Stimulated activated memory B cell treated with anti-CD40 and anti-IgM and Interleukin-4, amounts not matched to agents 10 μg/mL and 1 μg/mL and 100 μg/mL, for 72 hours (primary cell): ENCODE results near the gene UQCC2.

Experiments used
- ATAC-seq: fragments of 150-1000 bp; cut with Tn5 transposase; 2 replicates; pipeline ENCODE4 v1.10.0; 2021
- H3K27ac Mint-ChIP-seq: one replicate; pipeline ENCODE4 v1.8.0; 2022; ENCODE audit warnings: mild to moderate bottlenecking, mixed read lengths
- H3K27me3 Mint-ChIP-seq: one replicate; pipeline ENCODE4 v1.8.0; 2022; ENCODE audit warnings: mixed read lengths
- H3K36me3 Mint-ChIP-seq: one replicate; pipeline ENCODE4 v1.8.0; 2022; ENCODE audit warnings: mixed read lengths
- H3K4me1 Mint-ChIP-seq: one replicate; pipeline ENCODE4 v1.8.0; 2022; ENCODE audit warnings: mixed read lengths
- H3K4me3 Mint-ChIP-seq: one replicate; pipeline ENCODE4 v1.8.0; 2022; ENCODE audit warnings: mild to moderate bottlenecking, moderate library complexity, mixed read lengths
- H3K9me3 Mint-ChIP-seq: one replicate; pipeline ENCODE4 v1.8.0; 2022; ENCODE audit warnings: mixed read lengths

The UQCC2 gene

GRCh38 chr6:33686225-33686924, 25.1 kb downstream of the UQCC2 start:
- H3K4me3 Mint-ChIP-seq, result no peak overlapping the region
- no peaks in the 10 kb centered on the region for H3K4me1 Mint-ChIP-seq
- H3K36me3 Mint-ChIP-seq, result peaks cover 78% of the 10 kb centered on the region
- H3K9me3 Mint-ChIP-seq, result no peaks in the 10 kb centered on the region
- ATAC-seq, result no peak
- H3K27me3 Mint-ChIP-seq, result no peaks in the 10 kb centered on the region
- peak overlapping the region; percentile 20 for H3K27ac Mint-ChIP-seq

DNA sequence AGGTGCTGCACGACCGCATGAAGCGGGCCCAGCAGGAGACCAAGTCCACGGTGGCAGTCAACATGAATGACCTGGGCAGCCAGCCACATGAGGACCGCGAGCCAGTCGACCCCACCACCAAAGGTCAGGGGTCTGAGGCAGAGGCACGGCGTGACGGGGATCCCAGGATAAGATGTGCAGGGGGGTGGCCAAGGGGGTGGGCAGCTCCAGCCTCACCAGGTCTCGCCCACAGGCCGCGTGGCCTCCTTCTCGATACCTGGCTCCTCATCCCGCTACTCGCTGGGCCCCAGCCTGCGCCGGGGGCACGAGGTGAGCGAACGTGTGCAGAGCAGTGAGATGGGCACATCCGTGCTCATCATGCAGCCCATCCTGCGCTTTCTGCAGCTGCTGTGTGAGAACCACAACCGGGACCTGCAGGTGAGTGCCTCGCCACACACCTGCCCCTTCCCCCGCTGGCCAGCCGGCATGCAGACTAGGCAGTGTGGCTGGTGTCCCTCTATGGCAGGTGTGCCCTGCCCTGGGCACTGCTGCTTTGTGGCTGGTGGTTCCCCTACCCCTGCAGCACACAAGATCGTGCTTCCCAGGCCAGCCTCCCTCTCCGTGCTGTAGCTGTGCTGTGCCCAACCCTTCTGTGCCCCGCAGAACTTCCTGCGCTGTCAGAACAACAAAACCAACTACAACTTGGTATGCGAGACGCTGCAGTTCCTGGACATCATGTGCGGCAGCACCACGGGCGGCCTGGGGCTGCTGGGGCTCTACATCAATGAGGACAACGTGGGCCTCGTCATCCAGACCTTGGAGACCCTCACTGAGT, 25.9 kb downstream of the UQCC2 start:
- H3K4me3 Mint-ChIP-seq, result no peak overlapping the region
- no peak overlapping the region for H3K27ac Mint-ChIP-seq
- peaks cover 75% of the 10 kb centered on the region for H3K36me3 Mint-ChIP-seq
- H3K9me3 Mint-ChIP-seq, result no peaks in the 10 kb centered on the region
- ATAC-seq, result no peak
- H3K27me3 Mint-ChIP-seq, result no peaks in the 10 kb centered on the region
- no peaks in the 10 kb centered on the region for H3K4me1 Mint-ChIP-seq

DNA sequence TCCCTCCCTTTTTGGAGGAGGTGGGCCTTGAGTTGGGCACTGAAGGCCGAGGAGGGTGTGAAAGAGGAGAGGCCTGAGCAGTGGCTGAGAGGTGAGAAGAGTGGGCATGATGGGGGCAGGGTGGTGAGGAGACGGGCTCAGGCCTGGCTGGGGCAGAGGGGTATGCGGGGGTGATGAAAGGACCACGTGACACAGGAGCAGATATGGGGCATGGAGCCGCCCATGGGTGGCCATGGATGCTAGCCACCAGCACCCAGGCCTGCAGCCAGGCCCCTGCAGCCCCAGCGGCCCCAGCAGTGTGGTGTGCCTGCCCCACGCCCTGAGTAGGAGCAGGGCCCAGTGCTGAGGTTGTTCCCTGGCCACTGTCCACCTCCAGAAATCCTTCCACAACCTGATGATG, 26.5 kb downstream of the UQCC2 start:
- no peak overlapping the region for H3K4me3 Mint-ChIP-seq
- no peak overlapping the region for H3K27ac Mint-ChIP-seq
- no peaks in the 10 kb centered on the region for H3K9me3 Mint-ChIP-seq
- ATAC-seq, result no peak
- H3K36me3 Mint-ChIP-seq, result peaks cover 78% of the 10 kb centered on the region
- H3K4me1 Mint-ChIP-seq, result no peaks in the 10 kb centered on the region
- no peaks in the 10 kb centered on the region for H3K27me3 Mint-ChIP-seq

DNA sequence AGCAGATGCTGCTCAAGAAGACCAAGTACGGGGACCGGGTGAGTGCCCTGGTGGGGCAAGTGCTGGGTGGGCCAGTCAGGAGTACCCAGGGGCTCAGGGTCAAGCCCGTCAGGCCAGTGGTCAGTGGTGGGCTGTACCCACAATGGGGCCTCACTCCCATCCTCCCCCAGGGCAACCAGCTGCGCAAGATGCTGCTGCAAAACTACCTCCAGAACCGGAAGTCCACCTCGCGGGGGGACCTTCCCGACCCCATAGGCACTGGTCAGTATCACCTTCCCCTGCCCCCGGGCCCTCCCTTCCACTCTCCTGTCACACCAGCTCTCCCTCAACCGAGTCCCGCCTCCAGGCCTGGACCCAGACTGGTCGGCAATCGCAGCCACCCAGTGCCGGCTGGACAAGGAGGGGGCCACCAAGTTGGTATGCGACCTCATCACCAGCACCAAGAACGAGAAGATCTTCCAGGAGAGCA, 27.0 kb downstream of the UQCC2 start:
- Mint-ChIP-seq H3K36me3 (peaks cover 78% of the 10 kb centered on the region), H3K9me3 (no peaks in the 10 kb centered on the region), H3K27me3 (no peaks in the 10 kb centered on the region)

DNA sequence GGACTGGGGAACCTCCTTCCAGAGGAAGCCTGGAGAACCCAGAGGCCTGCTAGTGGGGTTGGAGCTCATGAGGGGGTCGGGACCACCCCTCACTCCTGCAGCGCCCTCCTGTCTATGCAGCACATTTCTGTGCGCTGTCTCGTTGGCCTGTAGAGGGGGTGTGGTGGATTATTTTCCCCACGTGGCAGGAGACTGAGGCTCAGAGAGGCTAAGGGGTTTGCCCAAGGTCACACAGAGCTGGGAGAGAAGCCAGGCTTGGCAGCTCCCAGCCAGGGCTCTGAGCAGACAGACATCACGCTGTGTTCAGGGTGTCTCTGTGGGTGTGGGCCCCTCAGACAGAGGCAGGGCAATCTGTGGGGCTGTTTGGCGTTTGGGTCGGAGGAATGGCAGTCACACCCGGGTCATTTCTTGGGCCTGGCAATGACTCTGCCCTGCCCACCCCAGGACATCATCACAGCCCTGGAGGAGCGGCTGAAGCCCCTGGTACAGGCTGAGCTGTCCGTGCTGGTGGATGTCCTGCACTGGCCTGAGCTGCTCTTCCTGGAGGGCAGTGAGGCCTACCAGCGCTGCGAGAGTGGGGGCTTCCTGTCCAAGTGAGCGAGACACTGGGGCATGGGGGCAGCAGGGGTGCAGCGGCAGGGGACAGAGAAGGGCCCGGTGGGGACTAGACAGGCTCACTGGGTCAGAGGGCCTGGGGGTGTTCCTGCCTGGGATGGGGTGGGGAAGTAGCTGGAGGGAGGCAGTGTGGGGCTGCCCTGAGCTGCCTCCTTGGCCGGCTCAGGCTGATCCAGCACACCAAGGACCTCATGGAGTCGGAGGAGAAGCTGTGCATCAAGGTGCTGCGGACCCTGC, 27.7 kb downstream of the UQCC2 start:
- Mint-ChIP-seq H3K36me3 (peaks cover 78% of the 10 kb centered on the region), H3K9me3 (no peaks in the 10 kb centered on the region), H3K27me3 (no peaks in the 10 kb centered on the region), H3K4me3 (no peak overlapping the region), H3K27ac (no peak overlapping the region), H3K4me1 (no peaks in the 10 kb centered on the region)
- no peak for ATAC-seq

More for the DNA sequence above, 27.0 kb downstream of the UQCC2 start:
- ATAC-seq, result no peak
- Mint-ChIP-seq H3K4me1 (no peaks in the 10 kb centered on the region), H3K4me3 (no peak overlapping the region), H3K27ac (no peak overlapping the region)

DNA sequence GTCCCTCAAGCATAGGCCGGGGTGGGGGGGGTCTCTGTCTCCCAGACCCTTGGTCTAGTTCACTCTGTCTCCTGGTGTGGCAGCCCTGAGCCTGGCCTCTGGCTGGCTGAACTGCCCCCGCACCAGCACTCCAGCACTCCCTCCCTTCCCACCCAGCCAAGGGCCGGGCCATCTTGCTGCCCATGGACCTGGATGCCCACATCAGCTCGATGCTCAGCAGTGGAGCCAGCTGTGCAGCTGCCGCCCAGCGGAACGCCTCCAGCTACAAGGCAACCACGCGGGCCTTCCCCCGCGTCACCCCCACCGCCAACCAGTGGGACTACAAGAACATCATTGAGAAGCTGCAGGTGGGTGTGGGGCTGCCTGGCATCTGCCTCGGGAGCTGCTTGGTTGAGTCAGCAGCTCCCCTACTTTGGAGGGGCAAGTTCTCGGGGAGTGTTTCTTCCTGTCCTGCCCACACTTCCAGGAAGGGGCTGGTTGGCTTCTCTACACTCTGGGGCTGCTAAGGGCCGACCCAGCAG, 28.4 kb downstream of the UQCC2 start:
- Mint-ChIP-seq H3K4me1 (no peaks in the 10 kb centered on the region), H3K9me3 (no peaks in the 10 kb centered on the region), H3K27ac (no peak overlapping the region), H3K36me3 (peaks cover 80% of the 10 kb centered on the region), H3K27me3 (no peaks in the 10 kb centered on the region), H3K4me3 (no peak overlapping the region)
- ATAC-seq, result no peak

DNA sequence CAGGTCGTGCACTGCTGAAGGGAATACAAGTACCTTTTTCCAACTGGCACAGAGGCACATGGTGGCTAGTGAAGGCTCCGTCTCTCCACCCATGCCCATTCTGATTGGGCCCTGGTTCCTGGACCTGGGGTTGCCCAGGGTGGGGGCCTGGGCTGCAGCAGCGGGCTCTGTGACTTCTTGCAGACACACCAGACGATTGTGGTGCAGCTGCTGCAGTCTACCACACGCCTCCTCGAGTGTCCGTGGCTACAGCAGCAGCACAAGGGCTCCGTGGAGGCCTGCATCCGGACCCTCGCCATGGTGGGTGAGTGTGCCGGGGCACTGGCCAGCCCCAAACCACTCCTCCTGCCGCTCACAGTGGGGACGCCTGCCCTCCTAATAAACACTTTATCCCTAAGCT, 29.2 kb downstream of the UQCC2 start:
- Mint-ChIP-seq H3K4me1 (no peaks in the 10 kb centered on the region), H3K27ac (no peak overlapping the region), H3K36me3 (peaks cover 81% of the 10 kb centered on the region)

GRCh38 chr6:33679761-33680160, 31.7 kb downstream of the UQCC2 start:
- Mint-ChIP-seq H3K27ac (no peak overlapping the region), H3K36me3 (peaks cover 63% of the 10 kb centered on the region), H3K4me3 (no peak overlapping the region), H3K4me1 (peaks cover 8% of the 10 kb centered on the region), H3K9me3 (no peaks in the 10 kb centered on the region), H3K27me3 (no peaks in the 10 kb centered on the region)
- no peak for ATAC-seq

More for the DNA sequence above, 29.2 kb downstream of the UQCC2 start:
- no peak for ATAC-seq
- H3K9me3 Mint-ChIP-seq, result no peaks in the 10 kb centered on the region
- H3K27me3 Mint-ChIP-seq, result no peaks in the 10 kb centered on the region
- H3K4me3 Mint-ChIP-seq, result no peak overlapping the region

- H3K4me1 Mint-ChIP-seq, result peaks cover 12% of the 10 kb centered on the region
- H3K36me3 Mint-ChIP-seq, result peaks cover 61% of the 10 kb centered on the region
- H3K9me3 Mint-ChIP-seq, result no peaks in the 10 kb centered on the region
- no peak overlapping the region for H3K4me3 Mint-ChIP-seq
- ATAC-seq, result no peak
- H3K27me3 Mint-ChIP-seq, result no peaks in the 10 kb centered on the region
- H3K27ac Mint-ChIP-seq, result no peak overlapping the region
These were observed 32.5 kb downstream of the UQCC2 start for GRCh38 chr6:33678932-33679490.

DNA sequence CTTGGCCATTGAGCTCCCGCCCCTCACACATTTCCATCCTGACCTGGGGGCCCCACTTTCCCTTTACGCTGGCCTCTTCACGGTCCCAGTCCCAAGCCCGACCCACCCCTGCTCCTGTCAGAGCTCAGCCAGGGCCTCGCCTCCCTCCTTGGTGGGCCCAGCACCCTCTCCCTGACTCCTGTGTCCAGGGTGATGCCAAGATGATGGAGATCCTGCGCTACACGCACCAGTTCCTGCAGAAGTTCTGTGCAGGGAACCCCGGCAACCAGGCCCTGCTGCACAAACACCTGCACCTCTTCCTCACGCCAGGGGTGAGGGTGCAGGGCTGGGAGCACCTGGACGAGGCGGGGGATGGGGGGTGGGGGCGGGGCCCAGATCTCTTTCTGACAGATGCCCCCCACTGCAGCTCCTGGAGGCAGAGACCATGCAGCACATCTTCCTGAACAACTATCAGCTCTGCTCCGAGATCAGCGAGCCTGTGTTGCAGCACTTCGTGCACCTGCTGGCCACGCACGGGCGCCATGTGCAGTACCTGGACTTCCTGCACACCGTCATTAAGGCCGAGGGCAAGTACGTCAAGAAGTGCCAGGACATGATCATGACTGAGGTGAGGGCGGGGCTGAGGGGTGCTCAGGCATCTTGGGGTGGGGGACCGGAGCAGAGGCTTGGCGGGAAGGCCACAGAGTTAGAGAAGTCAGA, 33.1 kb downstream of the UQCC2 start:
- Mint-ChIP-seq H3K27ac (no peak overlapping the region), H3K27me3 (no peaks in the 10 kb centered on the region), H3K36me3 (peaks cover 60% of the 10 kb centered on the region), H3K4me1 (peaks cover 14% of the 10 kb centered on the region), H3K9me3 (no peaks in the 10 kb centered on the region), H3K4me3 (no peak overlapping the region)
- no peak for ATAC-seq

DNA sequence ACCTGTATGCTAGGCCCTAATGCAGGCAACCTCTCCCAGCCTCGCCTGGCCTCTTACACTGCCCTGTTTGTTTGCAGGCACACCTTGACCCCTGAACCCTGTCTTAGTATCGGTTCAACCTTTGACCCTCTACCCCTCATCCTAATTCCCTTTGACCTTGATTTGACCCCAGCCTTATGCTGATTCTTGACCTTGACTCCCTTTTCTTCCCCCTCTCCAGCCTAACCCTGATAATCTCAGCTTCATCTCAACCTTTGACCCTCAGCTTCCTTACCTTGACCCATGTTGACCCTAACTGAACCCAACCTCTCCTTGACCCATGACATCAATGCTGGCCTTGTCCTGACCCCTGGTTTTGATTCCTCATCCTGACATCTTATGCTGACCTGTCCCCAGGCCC, 33.8 kb downstream of the UQCC2 start:
- H3K36me3 Mint-ChIP-seq, result peaks cover 63% of the 10 kb centered on the region
- H3K27me3 Mint-ChIP-seq, result no peaks in the 10 kb centered on the region
- H3K4me3 Mint-ChIP-seq, result no peak overlapping the region
- no peak for ATAC-seq
- H3K27ac Mint-ChIP-seq, result no peak overlapping the region
- no peaks in the 10 kb centered on the region for H3K9me3 Mint-ChIP-seq
- peaks cover 21% of the 10 kb centered on the region for H3K4me1 Mint-ChIP-seq

DNA sequence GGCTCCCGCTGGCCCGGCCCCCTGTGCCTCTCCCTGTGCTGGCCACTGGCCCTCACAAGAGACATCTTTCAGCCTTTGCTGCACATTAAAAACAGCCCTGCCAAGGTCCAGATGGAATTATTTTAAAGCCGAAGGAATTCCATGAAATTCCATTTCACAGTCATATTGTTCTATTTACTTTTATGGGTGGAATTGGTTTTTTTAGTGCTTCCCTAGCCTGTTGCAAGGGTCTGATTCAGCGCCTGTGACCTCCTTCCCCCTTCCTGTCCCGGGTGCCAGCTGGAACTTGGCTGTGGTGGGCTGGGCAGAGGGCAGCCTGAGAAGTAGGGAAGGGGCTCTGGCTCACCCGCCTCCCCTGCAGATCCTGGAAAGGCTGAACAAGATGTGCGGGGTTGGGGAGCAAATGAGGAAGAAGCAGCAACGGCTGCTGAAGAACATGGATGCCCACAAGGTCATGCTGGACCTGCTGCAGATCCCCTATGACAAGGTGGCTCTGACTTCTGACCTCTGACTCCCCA, 34.3 kb downstream of the UQCC2 start:
- no peak overlapping the region for H3K4me3 Mint-ChIP-seq
- ATAC-seq, result no peak
- H3K27ac Mint-ChIP-seq, result no peak overlapping the region
- peaks cover 63% of the 10 kb centered on the region for H3K36me3 Mint-ChIP-seq
- H3K4me1 Mint-ChIP-seq, result peaks cover 22% of the 10 kb centered on the region
- no peaks in the 10 kb centered on the region for H3K9me3 Mint-ChIP-seq
- H3K27me3 Mint-ChIP-seq, result no peaks in the 10 kb centered on the region

- H3K4me3 Mint-ChIP-seq, result no peak overlapping the region
- H3K4me1 Mint-ChIP-seq, result peaks cover 22% of the 10 kb centered on the region
- no peak overlapping the region for H3K27ac Mint-ChIP-seq
- H3K27me3 Mint-ChIP-seq, result no peaks in the 10 kb centered on the region
- H3K9me3 Mint-ChIP-seq, result no peaks in the 10 kb centered on the region
- H3K36me3 Mint-ChIP-seq, result peaks cover 69% of the 10 kb centered on the region
- ATAC-seq, result no peak
These were observed 34.9 kb downstream of the UQCC2 start for GRCh38 chr6:33676416-33677142.

DNA sequence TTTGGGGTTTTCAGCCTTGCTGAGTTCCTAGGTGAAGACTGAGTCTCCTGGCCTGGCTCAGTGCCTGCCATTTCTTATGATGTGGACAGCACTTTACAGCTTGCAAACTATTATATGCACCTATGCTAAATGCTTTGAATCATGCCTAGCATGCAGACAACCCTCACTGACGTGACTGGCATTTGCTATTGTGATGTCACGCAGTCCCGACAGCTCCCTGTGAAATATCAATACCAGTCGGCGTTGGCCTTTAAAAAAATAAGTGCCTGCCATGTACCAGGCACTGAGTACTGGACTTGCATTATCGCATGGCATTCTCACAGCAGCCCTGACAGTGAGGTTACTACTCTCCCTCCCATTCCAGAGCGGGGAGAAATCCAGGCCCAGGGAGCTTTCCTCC, 35.5 kb downstream of the UQCC2 start:
- H3K4me1 Mint-ChIP-seq, result peaks cover 22% of the 10 kb centered on the region
- H3K9me3 Mint-ChIP-seq, result no peaks in the 10 kb centered on the region
- H3K27ac Mint-ChIP-seq, result no peak overlapping the region
- no peak for ATAC-seq
- no peaks in the 10 kb centered on the region for H3K27me3 Mint-ChIP-seq
- H3K36me3 Mint-ChIP-seq, result peaks cover 64% of the 10 kb centered on the region
- H3K4me3 Mint-ChIP-seq, result no peak overlapping the region
